Osteocyte (in vitro differentiated cells): Measurements from ENCODE around the gene IGFBP3. TPM values are rescaled to one million over a fixed set of nuclear protein-coding genes. Genes with fewer than 3 reads are reported as not detected.
A peak's percentile ranks its signal among the peaks of the same experiment; 100 is the strongest.

Source experiments
- DNase-seq: peaks from one replicate; pipeline ENCODE4 v3.0.0; 2021; ENCODE audit warnings: mixed read lengths; ENCODE audit not compliant: unreplicated experiment; ENCODE audit errors: extremely low spot score
- H3K27ac Mint-ChIP-seq: one replicate; pipeline ENCODE4 v1.8.0; 2021; ENCODE audit warnings: mild to moderate bottlenecking, mixed read lengths; ENCODE audit not compliant: unreplicated experiment
- H3K27me3 Mint-ChIP-seq: one replicate; pipeline ENCODE4 v1.8.0; 2021; ENCODE audit warnings: mixed read lengths; ENCODE audit not compliant: unreplicated experiment
- H3K36me3 Mint-ChIP-seq: one replicate; pipeline ENCODE4 v1.8.0; 2021; ENCODE audit warnings: mixed read lengths; ENCODE audit not compliant: unreplicated experiment
- H3K4me1 Mint-ChIP-seq: one replicate; pipeline ENCODE4 v1.8.0; 2021; ENCODE audit warnings: mixed read lengths; ENCODE audit not compliant: unreplicated experiment
- H3K4me3 Mint-ChIP-seq: one replicate; pipeline ENCODE4 v1.8.0; 2021; ENCODE audit warnings: mild to moderate bottlenecking, moderate library complexity, mixed read lengths; ENCODE audit not compliant: unreplicated experiment
- H3K9me3 Mint-ChIP-seq: one replicate; pipeline ENCODE4 v1.8.0; 2021; ENCODE audit warnings: mixed read lengths; ENCODE audit not compliant: unreplicated experiment
- CTCF ChIP-seq: fragments of 200-600 bp; sonication (generic); IDR thresholded peaks from 2 replicates; pipeline ENCODE4 v1.5.0; 2021; ENCODE audit warnings: antibody characterized with exemption, mild to moderate bottlenecking, moderate library complexity
- long read RNA-seq: library from polyadenylated mRNA; unstranded; transcript quantifications from one replicate; pipeline ENCODE4 v2.0.0, GENCODE V29; 2021
- total RNA-seq: library from RNA; stranded (reverse); gene quantifications from 2 replicates; pipeline ENCODE4 v1.2.1, GENCODE V29; 2021

Gene IGFBP3
- 294 and 321 TPM in 2 replicates for total RNA-seq
- long read RNA-seq, transcript IGFBP3-201 (5 exons, 2,262 nt), result major isoform, 178 of 229 reads
- long read RNA-seq, partial matches to known transcripts, result 27 of 229 reads
- long read RNA-seq, other reads (novel, unspliced or antisense), result 21 of 229 reads

GRCh38 chr7:45920502-45921380, at the start of gene IGFBP3:
Gene IGFBP3 (minus strand): TSS chr7:45921272. CDS start chr7:45921140, 132 bp downstream.
- no peaks in the 10 kb centered on the region for H3K27me3 Mint-ChIP-seq
- peak within 1 kb of the TSS; percentile 87 for H3K4me3 Mint-ChIP-seq
- peak within 1 kb of the TSS; percentile 63 for H3K27ac Mint-ChIP-seq
- no peak for TF ChIP-seq CTCF
- no peaks in the 10 kb centered on the region for H3K9me3 Mint-ChIP-seq
- H3K36me3 Mint-ChIP-seq, result peaks cover 13% of the 10 kb centered on the region
- H3K4me1 Mint-ChIP-seq, result peaks cover 71% of the 10 kb centered on the region
- no peak for DNase-seq

- TF ChIP-seq CTCF, result no peak
- no peaks in the 10 kb centered on the region for H3K9me3 Mint-ChIP-seq
- H3K27me3 Mint-ChIP-seq, result no peaks in the 10 kb centered on the region
- peak overlapping the region; percentile 61 for H3K27ac Mint-ChIP-seq
- H3K4me3 Mint-ChIP-seq, result no peak overlapping the region
- DNase-seq, result no peak
- H3K36me3 Mint-ChIP-seq, result no peaks in the 10 kb centered on the region
- H3K4me1 Mint-ChIP-seq, result peaks cover 30% of the 10 kb centered on the region
Observed at GRCh38 chr7:45970454-45970853, 49.4 kb upstream of the IGFBP3 start.

- no peak for DNase-seq
- Mint-ChIP-seq H3K27me3 (no peaks in the 10 kb centered on the region), H3K4me1 (peaks cover 28% of the 10 kb centered on the region), H3K9me3 (no peaks in the 10 kb centered on the region), H3K4me3 (no peak overlapping the region), H3K27ac (peak overlapping the region; percentile 58), H3K36me3 (no peaks in the 10 kb centered on the region)
- no peak for TF ChIP-seq CTCF
Observed at GRCh38 chr7:45969940-45970339, 48.9 kb upstream of the IGFBP3 start.

GRCh38 chr7:45968856-45969541, 47.9 kb upstream of the IGFBP3 start:
- TF ChIP-seq CTCF, result no peak
- peaks cover 19% of the 10 kb centered on the region for H3K4me1 Mint-ChIP-seq
- no peak overlapping the region for H3K27ac Mint-ChIP-seq
- no peaks in the 10 kb centered on the region for H3K27me3 Mint-ChIP-seq
- no peak overlapping the region for H3K4me3 Mint-ChIP-seq
- DNase-seq, result no peak
- no peaks in the 10 kb centered on the region for H3K36me3 Mint-ChIP-seq
- H3K9me3 Mint-ChIP-seq, result no peaks in the 10 kb centered on the region

- Mint-ChIP-seq H3K27me3 (no peaks in the 10 kb centered on the region), H3K27ac (no peak overlapping the region), H3K9me3 (no peaks in the 10 kb centered on the region), H3K4me3 (no peak overlapping the region), H3K4me1 (peaks cover 17% of the 10 kb centered on the region), H3K36me3 (no peaks in the 10 kb centered on the region)
- no peak for DNase-seq
- no peak for TF ChIP-seq CTCF
Observed at GRCh38 chr7:45968312-45968711, 47.2 kb upstream of the IGFBP3 start.
